Type B pancreatic cell (in vitro differentiated cells): ENCODE data around the gene ANK3. TPM values are rescaled to one million over a fixed set of nuclear protein-coding genes. Genes with fewer than 3 reads are reported as not detected.

ENCODE experiments used
- DNase-seq: peaks from one replicate; pipeline ENCODE4 v3.0.0; 2021; ENCODE audit warnings: mixed read lengths; ENCODE audit not compliant: unreplicated experiment; ENCODE audit errors: extremely low spot score
- H3K27ac Mint-ChIP-seq: 2 replicates; pipeline ENCODE4 v1.8.0; 2021; ENCODE audit warnings: mild to moderate bottlenecking, mixed read lengths
- H3K27me3 Mint-ChIP-seq: 2 replicates; pipeline ENCODE4 v1.8.0; 2021; ENCODE audit warnings: mixed read lengths
- H3K36me3 Mint-ChIP-seq: 2 replicates; pipeline ENCODE4 v1.8.0; 2021; ENCODE audit warnings: mixed read lengths
- H3K4me1 Mint-ChIP-seq: one replicate; pipeline ENCODE4 v1.8.0; 2021; ENCODE audit warnings: mixed read lengths; ENCODE audit not compliant: unreplicated experiment
- H3K4me3 Mint-ChIP-seq: 2 replicates; pipeline ENCODE4 v1.8.0; 2021; ENCODE audit warnings: mild to moderate bottlenecking, mixed read lengths
- H3K9me3 Mint-ChIP-seq: 2 replicates; pipeline ENCODE4 v1.8.0; 2021; ENCODE audit warnings: mixed read lengths
- long read RNA-seq: library from polyadenylated mRNA; unstranded; transcript quantifications from one replicate; pipeline ENCODE4 v2.0.0, GENCODE V29; 2020
- total RNA-seq: library from RNA; stranded (reverse); gene quantifications from 2 replicates; pipeline ENCODE4 v1.2.1, GENCODE V29; 2021; ENCODE audit warnings: low replicate concordance
- TF ChIP-seq, protein P1 (sequence below): fragments of 200-600 bp; sonication (generic); conservative IDR thresholded peaks from 2 replicates; pipeline ENCODE4 v1.5.0; 2021; ENCODE audit warnings: antibody characterized with exemption, mild to moderate bottlenecking

The ANK3 gene
- total RNA-seq: 90.2 and 145 TPM in 2 replicates
- long read RNA-seq, transcript ANK3-202 (21 exons, 3,811 nt): major isoform, 34 of 222 reads
- long read RNA-seq, partial matches to known transcripts: 118 of 222 reads
- long read RNA-seq, other reads (novel, unspliced or antisense): 69 of 222 reads

- no peak for DNase-seq
- TF ChIP-seq, protein P1, sequence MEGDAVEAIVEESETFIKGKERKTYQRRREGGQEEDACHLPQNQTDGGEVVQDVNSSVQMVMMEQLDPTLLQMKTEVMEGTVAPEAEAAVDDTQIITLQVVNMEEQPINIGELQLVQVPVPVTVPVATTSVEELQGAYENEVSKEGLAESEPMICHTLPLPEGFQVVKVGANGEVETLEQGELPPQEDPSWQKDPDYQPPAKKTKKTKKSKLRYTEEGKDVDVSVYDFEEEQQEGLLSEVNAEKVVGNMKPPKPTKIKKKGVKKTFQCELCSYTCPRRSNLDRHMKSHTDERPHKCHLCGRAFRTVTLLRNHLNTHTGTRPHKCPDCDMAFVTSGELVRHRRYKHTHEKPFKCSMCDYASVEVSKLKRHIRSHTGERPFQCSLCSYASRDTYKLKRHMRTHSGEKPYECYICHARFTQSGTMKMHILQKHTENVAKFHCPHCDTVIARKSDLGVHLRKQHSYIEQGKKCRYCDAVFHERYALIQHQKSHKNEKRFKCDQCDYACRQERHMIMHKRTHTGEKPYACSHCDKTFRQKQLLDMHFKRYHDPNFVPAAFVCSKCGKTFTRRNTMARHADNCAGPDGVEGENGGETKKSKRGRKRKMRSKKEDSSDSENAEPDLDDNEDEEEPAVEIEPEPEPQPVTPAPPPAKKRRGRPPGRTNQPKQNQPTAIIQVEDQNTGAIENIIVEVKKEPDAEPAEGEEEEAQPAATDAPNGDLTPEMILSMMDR: no peak
- no peaks in the 10 kb centered on the region for H3K36me3 Mint-ChIP-seq
- peaks cover 33% of the 10 kb centered on the region for H3K4me1 Mint-ChIP-seq
- H3K27me3 Mint-ChIP-seq: no peaks in the 10 kb centered on the region
- H3K27ac Mint-ChIP-seq: peak within 1 kb of the TSS; percentile 53
- H3K9me3 Mint-ChIP-seq: no peaks in the 10 kb centered on the region
- peak within 1 kb of the TSS; percentile 62 for H3K4me3 Mint-ChIP-seq
Measured at GRCh38 chr10:60389413-60390025, at the start of gene ANK3. Gene ANK3 (minus strand): TSS chr10:60389875. CDS start chr10:60389538, 337 bp downstream.

- DNase-seq: no peak
- Mint-ChIP-seq H3K36me3 (peaks cover 4% of the 10 kb centered on the region), H3K4me1 (peaks cover 15% of the 10 kb centered on the region), H3K27me3 (no peaks in the 10 kb centered on the region), H3K9me3 (no peaks in the 10 kb centered on the region), H3K4me3 (no peak overlapping the region), H3K27ac (no peak overlapping the region)
- TF ChIP-seq, protein P1: peak; percentile 93
Measured at GRCh38 chr10:60434418-60435046, 44.9 kb upstream of the ANK3 start.

- TF ChIP-seq, protein P1: no peak
- no peak for DNase-seq
- peaks cover 16% of the 10 kb centered on the region for H3K4me1 Mint-ChIP-seq
- H3K4me3 Mint-ChIP-seq: no peak overlapping the region
- H3K27ac Mint-ChIP-seq: peak overlapping the region; percentile 42
- H3K27me3 Mint-ChIP-seq: no peaks in the 10 kb centered on the region
- no peaks in the 10 kb centered on the region for H3K9me3 Mint-ChIP-seq
- peaks cover 4% of the 10 kb centered on the region for H3K36me3 Mint-ChIP-seq
Measured at GRCh38 chr10:60433684-60434083, 44.0 kb upstream of the ANK3 start.

- peaks cover 29% of the 10 kb centered on the region for H3K4me1 Mint-ChIP-seq
- no peak overlapping the region for H3K27ac Mint-ChIP-seq
- no peaks in the 10 kb centered on the region for H3K9me3 Mint-ChIP-seq
- no peak for DNase-seq
- no peak overlapping the region for H3K4me3 Mint-ChIP-seq
- H3K36me3 Mint-ChIP-seq: peaks cover 4% of the 10 kb centered on the region
- no peaks in the 10 kb centered on the region for H3K27me3 Mint-ChIP-seq
- TF ChIP-seq, protein P1: no peak
Measured at GRCh38 chr10:60430836-60431597, 41.3 kb upstream of the ANK3 start.

DNA sequence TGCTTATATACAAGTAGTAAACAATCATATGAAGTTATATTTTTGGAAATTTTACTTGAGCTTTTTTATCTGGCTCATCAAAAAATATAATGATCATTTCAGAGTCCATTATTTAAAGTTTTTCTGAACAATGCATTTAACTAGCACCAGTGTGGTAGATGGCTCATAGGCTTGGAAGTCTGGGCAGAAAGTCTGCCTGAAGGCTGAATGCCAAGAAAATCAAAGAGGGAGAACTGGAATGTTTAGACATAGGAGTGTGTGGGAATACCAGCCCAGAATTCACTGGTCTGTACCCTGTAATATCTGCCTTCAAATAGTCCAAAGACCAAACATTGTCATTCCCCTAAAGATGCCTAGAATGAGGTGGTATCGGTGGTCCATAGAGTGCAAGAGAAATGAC is 40.3 kb upstream of the ANK3 start:
- no peaks in the 10 kb centered on the region for H3K27me3 Mint-ChIP-seq
- H3K4me1 Mint-ChIP-seq: peaks cover 37% of the 10 kb centered on the region
- no peak overlapping the region for H3K4me3 Mint-ChIP-seq
- peaks cover 4% of the 10 kb centered on the region for H3K36me3 Mint-ChIP-seq
- TF ChIP-seq, protein P1: no peak
- H3K27ac Mint-ChIP-seq: no peak overlapping the region
- H3K9me3 Mint-ChIP-seq: no peaks in the 10 kb centered on the region
- no peak for DNase-seq
